Neural progenitor cell (in vitro differentiated cells): ENCODE results near the gene COL13A1.

Experiments
- EZH2 ChIP-seq: fragments of 200-600 bp; sonication (generic); IDR thresholded peaks from 2 replicates; pipeline ENCODE4 v1.6.1; 2017; ENCODE audit warnings: antibody characterized with exemption, mild to moderate bottlenecking, moderate library complexity
- EZH2phosphoT487 ChIP-seq: fragments of 200-600 bp; sonication (generic); IDR thresholded peaks from 2 replicates; pipeline ENCODE4 v1.6.1; 2017; ENCODE audit warnings: antibody characterized with exemption
- TF ChIP-seq, protein P1 (sequence below): fragments of 200-600 bp; sonication (generic); IDR thresholded peaks from 2 replicates; pipeline ENCODE4 v1.5.1; 2017; ENCODE audit warnings: antibody characterized with exemption, mild to moderate bottlenecking

DNA sequence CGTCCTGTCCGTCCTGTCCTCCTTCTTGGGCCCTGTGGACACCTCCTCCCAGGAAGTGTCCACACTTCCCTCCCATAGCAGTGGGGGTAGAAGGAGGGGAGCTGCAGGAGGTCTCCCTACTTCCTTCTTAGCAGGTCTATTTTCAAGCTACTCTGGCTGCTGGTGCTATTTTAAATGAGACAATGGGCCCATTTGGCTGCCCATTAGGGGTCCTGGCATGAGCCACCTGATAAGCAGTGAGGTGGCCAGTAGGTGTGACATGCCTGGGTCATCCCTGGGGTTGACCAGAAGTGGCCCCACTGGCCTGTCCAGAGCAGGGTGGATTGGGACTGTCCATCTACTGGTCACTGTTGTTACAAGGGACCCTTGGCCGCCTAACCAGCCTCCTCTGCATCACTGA is 75.2 kb downstream of the COL13A1 start:
- TF ChIP-seq, protein P1, sequence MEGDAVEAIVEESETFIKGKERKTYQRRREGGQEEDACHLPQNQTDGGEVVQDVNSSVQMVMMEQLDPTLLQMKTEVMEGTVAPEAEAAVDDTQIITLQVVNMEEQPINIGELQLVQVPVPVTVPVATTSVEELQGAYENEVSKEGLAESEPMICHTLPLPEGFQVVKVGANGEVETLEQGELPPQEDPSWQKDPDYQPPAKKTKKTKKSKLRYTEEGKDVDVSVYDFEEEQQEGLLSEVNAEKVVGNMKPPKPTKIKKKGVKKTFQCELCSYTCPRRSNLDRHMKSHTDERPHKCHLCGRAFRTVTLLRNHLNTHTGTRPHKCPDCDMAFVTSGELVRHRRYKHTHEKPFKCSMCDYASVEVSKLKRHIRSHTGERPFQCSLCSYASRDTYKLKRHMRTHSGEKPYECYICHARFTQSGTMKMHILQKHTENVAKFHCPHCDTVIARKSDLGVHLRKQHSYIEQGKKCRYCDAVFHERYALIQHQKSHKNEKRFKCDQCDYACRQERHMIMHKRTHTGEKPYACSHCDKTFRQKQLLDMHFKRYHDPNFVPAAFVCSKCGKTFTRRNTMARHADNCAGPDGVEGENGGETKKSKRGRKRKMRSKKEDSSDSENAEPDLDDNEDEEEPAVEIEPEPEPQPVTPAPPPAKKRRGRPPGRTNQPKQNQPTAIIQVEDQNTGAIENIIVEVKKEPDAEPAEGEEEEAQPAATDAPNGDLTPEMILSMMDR = no peak
- TF ChIP-seq EZH2phosphoT487 (no peak), EZH2 (no peak)
